IPS-NIHi7 (cell line): Measurements from ENCODE around the gene TAF10.

ENCODE experiments used
- DNase-seq: peaks from one replicate; pipeline ENCODE4 v3.0.0; 2012; ENCODE audit warnings: mixed read lengths; ENCODE audit errors: extremely low spot score

The TAF10 gene

DNA sequence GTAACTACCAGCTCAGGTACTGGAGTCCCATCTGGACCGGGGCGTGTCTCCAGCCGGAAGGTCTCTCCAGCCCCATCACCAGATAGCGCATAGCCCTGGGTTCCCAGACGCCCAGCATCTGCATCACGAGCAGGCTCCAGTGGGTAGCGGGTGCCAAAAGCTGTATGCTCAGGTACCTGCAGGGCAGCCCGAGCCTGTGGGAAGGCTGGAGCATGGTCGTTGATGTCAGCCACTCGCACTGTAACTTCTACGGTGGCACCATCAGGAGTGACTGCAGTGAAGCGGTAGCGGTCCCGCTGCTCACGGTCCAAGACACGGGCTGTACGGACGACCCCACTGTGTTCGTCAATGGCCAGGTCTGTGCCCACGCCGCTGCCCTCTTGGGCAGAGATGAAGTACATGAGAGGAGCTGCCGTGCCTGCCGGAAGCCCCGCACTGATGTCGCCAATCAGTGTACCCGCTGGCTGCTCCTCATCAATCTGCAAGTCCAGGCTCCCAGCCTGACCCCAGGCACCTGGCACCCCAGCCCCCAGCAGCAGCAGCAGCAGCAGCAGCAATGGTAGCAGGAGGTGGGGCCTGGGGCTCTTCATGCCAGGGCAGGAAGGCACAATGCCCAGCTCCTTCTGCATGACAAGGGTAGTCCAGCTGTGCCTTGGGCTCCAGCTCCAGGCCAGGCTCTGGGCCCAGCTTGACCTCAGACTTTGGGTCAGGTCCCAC, 29.1 kb upstream of the TAF10 start:
- no peak for DNase-seq

DNA sequence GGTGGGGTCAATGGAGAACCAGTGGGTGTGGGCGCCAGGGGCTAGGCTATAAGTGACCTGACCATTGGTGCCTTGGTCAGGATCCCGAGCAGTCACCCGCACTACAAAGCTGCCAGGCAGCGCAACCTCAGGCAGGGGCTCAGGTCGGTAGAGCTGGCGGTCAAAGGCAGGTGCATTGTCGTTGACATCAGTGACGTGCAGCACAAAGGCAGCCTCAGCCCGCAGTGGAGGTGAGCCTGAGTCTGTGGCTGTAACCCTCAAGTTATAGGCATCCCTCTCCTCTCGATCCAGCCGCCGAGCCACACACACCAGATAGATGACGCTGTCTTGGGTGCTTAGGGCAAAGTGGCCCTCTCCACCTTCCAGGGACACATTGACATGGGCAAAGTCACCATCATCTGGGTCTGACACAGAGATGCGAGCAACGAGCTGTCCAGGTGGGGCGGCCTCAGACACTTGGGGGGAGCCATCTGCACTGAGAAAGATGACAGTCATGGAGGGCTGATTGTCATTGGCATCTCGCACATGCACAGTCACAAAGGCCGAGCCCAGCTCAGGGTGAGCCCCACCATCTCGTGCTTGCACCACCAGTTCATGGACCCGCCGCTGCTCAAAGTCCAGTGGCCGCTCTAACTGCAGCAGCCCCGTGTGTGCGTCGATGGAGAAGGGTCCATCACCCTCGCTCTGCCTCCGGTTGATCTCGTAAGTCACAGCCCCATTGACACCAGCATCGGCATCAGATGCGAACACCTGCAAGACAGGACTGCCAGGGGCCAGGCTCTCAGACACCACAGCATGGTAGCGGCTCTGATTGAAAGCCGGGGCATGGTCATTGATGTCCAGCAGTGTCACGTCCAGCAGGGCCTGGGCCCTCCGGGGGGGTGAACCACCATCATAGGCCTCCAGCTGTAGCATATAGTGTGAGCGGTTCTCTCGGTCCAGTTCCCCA, 28.3 kb upstream of the TAF10 start:
- DNase-seq = no peak

DNA sequence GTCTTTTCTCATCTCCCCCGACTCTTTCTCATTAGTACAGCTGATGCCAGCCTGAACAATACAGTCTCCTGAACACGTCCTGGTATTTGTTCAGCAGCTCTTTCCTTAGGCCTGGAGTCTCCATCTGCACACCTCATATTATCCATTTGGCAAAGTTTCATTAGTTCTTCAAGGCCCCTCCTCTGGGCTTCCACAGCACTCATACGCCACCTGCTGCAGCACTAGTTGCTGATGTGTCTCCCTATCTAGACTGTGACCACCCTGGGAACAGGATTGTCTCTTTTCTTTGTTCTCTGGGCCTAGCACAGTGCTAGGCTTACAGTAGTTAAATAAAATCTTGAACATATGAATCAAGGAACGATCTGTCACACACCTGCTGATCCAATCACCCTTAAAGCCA, 26.4 kb upstream of the TAF10 start:
- DNase-seq = no peak

DNA sequence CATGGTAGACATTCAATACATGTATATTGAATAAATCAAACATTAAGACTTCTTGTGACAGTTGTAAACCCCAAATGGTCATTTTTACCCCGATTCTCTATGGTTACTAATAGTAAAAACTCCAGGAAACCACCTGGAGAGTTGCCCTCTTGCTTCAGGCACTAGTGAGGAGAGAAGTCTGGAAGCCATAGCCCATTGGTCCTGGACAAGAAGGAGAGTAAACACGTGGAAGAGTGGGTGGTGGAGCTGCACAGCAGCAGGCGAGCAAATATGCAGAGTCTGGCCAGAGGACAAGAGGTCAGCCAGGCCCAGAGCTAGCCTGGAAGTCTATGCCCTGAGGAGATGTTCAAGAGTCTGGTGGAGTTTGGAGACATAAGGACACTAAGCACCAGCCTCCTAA, 25.9 kb upstream of the TAF10 start:
- no peak for DNase-seq

DNA sequence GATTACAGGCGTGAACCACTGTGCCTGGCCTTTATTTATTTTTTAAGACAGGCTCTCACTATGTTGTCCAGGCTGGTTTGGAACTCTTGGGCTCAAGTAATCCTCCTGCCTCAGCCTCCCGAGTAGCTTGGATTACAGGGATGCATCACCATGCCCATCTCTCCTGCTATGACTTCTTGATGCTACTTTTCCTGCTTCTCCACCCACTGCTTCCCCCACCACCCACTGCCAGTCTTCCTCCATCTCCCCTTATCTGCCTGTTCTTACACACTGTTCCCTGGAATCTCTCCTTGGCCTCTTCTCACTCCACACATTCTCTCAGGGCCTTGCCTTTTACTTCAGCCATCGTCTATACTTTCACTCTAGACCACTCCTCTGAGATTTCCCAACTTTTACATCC, 24.5 kb upstream of the TAF10 start:
- no peak for DNase-seq

DNA sequence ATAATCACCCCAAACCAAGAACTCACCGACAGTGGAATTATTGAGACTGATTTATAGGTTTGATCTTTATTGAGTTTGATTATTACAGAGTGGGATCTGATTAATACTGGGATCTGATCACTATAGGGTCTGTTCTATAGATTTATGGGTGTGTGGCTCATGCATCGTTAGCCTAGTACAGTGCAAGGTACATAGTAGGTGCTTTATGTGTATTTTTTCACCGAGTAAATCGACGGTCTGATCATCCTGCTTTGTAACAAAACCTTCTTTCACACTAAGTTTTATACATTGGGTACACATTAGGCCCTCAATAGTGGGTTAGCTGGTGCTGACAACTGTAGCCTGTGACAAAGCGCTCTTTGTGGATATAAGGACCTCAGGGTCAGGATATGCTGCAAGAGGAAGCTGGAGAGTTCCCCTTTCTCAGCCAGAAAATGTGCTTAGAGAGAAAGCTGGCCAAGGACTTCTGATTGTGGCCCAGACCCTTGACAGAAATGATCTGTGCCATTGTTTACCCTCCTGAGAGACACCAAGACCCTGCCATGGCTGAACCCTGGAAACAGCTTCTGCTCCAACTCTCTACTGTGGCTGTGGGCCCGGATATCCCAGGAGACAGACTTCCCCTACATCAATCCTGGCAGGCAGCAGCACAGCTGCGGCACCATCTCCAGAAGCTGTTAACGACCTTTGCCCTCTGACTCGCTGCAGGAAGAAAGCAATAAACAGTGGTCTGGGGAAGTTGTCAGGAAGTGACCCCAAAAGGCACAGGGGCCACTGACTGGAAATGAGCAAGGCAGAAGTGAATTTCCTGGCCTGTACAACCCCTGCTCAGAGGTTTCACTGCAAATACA, 23.3 kb upstream of the TAF10 start:
- no peak for DNase-seq

DNA sequence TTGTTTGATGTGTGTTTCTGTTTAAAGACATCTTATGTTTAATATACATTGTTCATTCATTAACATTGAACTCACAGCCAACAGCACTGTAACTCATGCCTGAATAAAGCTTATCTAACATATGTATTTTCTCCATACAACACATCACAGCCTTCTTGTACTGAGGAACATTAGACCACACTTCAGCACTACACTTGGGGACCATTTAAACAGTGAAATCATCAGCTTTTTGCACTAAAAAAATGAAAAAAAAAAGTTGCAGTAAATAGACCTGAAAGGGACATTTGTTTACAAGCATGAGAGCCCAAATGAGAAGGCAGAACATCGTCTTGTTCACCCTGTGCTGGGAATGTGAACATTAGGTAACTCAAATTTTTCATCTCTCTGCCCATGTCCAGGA, 22.5 kb upstream of the TAF10 start:
- DNase-seq = no peak

DNA sequence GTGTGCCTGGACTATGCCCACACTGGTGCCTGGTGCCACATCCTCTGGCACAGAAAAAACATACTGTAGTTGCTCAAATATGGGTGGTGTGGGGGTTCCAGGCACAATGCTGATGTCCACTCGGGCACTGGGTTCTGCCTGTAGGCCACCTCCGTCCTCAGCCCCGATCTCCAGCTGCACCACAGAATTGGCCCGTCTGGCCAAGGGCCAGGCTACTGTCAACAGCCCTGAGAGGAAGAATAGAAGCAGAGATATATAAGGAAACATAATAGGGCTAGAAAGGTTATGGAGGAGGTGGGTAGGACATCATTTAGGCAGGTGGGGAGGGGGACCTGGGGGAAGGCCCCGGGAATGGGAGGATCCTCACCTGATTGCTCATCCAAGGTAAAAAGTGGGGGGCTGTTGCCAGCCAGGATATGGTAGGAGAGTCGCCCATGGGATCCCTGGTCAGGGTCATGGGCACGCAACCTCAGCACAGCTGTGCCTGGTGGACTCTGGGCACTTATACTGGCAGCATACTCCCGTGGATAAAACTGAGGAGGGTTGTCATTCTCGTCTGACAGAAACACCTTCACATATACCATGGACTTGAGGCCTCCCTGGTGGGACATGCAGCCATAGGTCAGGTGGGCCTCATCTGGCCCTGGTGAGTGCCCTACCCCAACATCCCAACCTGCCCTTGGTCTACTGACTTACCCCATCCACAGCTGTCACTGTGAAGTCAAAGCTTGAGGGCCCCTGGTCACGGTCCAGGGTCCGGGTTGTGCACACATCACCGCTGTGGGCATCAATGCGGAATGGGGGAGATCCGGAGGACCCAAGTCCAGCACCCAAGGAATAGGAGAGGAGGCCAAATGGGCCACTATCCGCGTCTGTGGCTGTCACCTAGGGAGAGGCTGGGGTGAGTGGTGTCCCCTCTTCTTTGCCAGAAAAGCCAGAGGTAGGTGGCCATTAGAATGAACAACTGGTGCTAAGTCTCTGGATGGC, 21.7 kb upstream of the TAF10 start:
- no peak for DNase-seq

DNA sequence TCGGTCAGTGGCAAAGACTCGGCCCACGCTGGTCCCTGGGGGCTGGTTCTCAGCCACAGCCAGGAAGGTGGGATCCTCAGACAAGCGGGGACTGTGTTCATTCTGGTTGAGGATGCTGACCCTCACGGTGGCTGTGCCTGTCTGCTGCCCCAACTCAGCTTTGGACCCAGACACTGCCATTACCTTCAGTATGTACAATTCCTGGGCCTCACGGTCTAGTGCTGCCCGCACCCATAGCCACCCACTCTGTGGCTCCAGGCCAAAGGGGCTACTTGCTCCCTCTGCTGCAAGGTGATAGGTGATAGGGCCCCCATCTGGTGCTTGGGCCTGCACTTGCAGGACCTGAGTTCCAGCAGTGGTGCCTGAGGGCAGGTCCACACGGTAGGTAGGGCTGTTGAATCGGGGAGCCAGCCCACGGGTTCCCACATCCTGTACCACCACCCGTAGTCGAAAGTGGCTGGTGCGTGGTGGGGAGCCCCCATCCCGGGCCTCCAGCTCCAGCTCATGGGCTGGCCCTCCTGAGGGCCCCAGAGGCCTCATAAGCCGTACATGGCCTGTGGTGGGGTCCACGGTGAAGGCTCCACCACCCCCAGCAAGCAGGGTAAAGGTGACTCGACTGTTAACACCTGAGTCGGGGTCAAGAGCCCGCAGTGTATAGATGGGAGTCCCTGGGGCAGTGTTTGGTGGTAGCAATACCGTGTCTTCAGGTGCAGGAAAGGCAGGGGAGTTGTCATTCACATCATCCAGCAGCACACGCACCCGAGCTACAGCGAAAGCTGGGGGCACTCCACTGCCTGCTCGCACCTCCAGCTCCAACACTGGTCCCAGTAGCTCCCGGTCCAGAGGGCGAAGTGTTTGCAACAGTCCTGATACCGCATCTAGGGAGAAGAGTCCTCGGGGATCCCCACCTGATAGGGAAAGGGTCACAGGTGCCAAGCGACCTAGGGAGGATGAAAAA, 20.4 kb upstream of the TAF10 start:
- no peak for DNase-seq

DNA sequence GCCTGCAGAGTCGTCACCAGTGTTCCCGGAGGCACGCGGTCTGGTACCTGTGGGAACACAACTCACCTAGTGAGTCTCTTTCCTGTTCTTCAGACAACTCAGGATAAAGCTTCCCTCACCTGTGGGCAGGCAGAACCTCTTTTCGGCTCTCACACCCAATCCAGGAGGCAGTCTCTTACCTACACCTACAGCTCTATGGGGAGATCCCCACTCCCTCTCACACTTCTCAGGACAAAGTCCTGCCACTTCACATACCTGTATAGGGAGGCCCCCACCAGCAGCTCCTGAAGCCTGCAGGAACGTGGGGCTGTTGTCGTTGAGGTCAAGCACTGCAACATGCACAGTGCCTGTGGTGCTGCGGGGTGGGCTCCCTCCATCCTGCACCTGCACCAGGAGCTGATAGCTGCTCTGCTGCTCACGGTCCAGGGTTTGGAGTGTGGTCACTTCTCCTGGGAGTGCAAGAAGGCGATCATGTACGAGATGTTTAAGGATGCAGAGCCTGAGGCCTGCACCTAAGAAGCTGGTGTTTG, 19.4 kb upstream of the TAF10 start:
- DNase-seq = no peak

DNA sequence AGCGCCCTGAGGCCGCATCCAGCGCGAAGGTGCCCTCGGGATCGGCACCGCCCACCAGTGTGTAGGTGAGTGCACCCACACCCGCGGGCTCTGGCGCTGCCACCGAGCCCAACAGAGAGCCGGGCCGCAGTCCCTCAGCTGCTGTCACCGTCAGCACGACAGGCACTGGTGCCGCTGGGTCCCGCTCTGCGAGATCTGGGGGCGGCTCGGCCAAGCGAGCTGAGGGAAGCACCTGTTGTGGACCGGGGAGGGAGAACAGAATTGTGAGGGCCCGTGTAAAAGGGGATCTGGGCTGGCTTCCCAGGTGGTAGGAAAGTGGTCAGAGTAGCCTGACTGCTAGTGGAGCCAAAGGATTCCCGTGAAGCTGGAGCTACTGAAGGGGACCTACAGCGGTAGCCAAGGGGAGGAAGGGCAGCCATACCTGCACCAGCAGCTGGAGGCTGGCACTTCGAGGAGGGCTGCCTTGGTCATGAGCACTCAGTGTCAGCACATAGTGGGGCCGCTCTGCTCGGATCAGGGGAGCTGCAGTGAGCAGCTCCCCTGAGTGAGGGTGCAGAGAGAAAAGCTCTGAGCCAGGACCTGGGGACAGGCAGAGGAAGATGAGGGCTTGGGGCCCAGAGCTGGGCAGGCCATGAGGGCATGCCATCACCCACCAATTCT, 18.7 kb upstream of the TAF10 start:
- peak; percentile 45 for DNase-seq

DNA sequence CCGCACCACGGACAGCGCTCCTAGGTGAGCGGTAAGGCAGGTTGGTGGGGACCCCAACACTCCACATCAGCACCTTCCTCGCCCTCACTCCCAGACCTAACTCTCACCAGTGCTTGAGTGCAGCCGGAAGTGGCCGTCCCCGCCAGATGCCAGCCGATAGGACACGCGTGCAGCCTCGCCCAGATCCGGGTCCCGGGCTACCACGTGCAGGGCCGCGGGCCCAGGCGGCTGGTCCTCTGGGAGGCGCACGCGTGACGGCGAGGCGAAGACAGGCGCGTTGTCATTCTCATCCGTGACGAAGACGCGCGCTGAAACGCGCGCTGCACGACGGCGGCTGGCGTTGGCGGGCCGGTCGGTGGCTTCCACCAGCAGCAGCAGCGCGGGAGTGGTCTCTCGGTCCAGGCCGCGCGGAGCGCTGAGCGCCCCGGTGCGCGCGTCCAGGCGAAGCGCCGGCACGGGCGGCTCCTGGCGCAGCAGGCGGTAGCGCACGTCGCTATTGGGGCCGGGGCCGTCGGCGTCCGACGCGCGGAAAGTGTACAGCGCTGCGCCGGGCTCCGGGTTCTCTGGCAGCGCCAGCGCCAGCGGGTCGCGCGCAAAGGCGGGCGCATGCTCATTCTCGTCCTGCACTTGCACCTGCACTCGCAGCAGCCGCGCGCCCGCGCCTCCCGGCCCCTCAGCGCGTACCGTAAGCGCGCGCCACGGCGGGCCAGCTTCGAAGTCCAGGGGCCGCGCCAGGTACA, 18.0 kb upstream of the TAF10 start:
- DNase-seq = peak; percentile 81

DNA sequence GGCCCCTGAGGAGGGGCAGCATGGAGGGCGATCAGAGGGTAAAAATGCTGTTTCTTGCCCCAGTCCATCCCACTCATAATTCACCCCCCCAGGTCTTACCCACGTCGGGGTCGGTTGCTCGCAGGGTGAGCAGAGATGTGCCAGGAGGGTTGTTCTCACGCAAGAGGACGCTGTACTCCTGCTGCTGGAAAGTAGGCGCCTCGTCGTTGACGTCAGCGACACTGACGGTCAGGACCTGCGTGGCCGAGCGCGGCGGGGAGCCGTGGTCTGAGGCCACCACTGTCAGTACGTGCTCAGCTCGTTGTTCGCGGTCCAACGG, 17.5 kb upstream of the TAF10 start:
- DNase-seq = no peak

DNA sequence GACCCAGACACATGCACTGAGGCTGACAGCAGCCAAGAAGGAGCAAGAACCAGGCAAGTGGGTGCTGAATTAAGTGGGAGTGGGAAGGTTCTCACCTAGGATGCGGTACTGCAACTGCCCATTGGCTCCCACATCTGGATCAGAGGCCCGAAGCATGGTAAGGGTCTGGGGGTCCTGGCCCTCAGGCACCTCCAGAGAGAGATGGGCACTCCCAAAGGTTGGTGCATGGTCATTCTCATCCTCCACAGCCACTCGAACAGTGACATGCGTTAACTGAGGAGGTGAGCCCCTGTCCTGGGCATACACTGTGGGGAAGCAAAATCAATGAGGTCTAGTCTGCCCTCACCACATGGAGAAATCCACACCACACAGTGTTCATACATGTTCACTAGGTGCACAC, 16.5 kb upstream of the TAF10 start:
- no peak for DNase-seq

DNA sequence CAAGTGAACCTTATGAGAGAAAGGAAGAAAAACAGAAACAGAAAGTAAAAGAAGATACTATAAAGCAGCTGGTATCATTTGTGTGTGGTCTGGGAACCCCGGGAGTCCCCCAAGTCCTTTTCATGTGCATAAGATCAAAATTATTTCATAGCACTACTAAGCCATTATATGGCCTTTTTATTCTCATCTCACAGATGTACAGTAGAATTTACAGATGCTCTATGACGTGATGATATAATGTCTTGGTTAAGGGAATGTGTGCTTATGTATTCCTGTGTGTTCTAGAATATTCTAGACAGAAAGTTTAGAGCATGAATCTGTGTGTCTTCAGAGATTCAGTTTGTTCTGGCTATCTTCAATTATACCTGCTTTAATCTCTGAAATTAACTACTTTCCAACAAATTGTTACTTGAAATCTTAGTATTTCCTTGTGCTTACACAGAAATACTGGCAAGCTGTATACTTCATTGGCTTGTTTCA, 15.8 kb upstream of the TAF10 start:
- no peak for DNase-seq

DNA sequence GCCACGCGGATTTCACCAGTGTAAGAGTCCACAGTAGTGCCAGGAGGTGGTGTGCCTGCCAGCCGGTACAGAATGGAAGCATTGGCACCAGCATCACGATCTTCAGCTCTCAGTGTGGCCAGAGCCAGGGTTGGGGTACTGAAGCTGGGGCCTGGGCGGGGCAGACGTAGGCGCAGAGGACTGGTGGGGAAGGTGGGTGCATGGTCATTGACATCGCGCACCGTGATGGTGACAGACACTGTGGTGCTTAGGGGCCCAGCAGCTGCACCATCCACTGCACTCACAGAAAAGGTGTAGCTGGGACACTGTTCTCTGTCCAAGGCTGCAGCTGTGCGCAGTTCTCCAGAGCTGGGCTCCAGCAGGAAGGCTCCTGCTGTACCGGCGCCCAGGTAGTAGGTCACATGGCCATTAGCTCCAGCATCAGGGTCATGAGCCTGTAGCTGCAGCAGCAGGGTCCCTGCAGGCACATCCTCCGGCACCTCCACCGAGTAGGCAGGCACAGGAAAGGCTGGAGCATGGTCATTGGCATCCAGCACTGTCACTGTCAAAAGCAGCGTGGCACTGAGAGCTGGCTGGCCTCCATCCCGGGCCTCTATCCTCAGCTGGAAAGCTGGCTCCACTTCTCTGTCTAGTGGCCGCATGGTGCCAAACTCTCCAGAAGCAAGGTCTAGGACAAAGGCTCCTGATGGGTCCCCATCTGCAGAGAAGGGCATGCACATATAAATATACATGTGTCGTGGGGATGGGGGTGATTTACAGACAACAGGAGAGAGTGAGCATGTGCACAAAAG, 15.2 kb upstream of the TAF10 start:
- no peak for DNase-seq

DNA sequence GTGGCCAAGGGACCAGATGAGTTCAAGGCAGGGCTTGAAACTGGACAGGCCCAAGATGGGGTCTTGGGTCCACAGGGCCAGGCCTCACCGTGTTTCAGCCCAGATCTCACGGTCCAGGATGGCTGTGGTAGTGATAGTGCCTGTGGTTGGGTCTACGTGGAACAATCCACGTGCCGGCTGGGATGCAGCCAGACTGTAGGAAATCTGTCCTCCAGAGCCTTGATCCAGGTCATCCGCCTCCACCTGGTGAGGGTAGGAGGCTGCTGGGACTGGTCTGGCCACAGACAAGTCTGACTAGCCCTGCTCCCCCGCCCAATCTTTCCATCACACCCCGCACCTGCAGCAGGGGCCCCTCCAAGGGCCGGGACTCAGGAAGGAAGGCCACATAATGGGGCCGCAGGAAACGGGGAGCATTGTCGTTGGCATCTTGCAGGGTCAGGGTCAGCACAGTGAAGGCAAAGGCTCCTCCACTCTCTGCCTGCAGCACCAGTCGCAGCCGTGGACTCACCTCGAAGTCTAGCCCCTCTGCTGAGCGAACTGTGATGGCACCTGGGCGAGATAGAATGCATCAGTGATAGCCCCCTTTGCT, 13.9 kb upstream of the TAF10 start:
- DNase-seq = no peak
